Measurements from ENCODE around the gene CPED1.
"Not testable (repeated sequence)": the region's sequence is repeated elsewhere in the genome, so short reads cannot be mapped to it uniquely, and the experiment has no call there.

The CPED1 gene

GRCh38 chr7:121156825-121157224 lies 168.3 kb downstream of the CPED1 start:
- DNase-seq: no peak

GRCh38 chr7:121157341-121157751 lies 168.8 kb downstream of the CPED1 start:
- no peak for DNase-seq

GRCh38 chr7:121157885-121158590 lies 169.5 kb downstream of the CPED1 start:
- no peak for DNase-seq

- no peak for DNase-seq
These were observed 170.2 kb downstream of the CPED1 start for GRCh38 chr7:121158665-121159064.

GRCh38 chr7:121159553-121159952 lies 171.0 kb downstream of the CPED1 start:
- DNase-seq: no peak

GRCh38 chr7:121160150-121161008 lies 171.9 kb downstream of the CPED1 start:
- no peak for DNase-seq

GRCh38 chr7:121163699-121164098 lies 175.2 kb downstream of the CPED1 start:
- DNase-seq: no peak

- DNase-seq: no peak
These were observed 175.7 kb downstream of the CPED1 start for GRCh38 chr7:121164247-121164646.

GRCh38 chr7:121166916-121167315 lies 178.4 kb downstream of the CPED1 start:
- no peak for DNase-seq

GRCh38 chr7:121167971-121168370 lies 179.5 kb downstream of the CPED1 start:
- no peak for DNase-seq

- no peak for DNase-seq
These were observed 181.0 kb downstream of the CPED1 start for GRCh38 chr7:121169469-121169868.

GRCh38 chr7:121172484-121172883 lies 184.0 kb downstream of the CPED1 start:
- no peak for DNase-seq

GRCh38 chr7:121175826-121176225 lies 187.3 kb downstream of the CPED1 start:
- no peak for DNase-seq

- no peak for DNase-seq
These were observed 189.9 kb downstream of the CPED1 start for GRCh38 chr7:121178452-121178851.

- no peak for DNase-seq
These were observed 190.5 kb downstream of the CPED1 start for GRCh38 chr7:121178869-121179497.

- no peak for DNase-seq
These were observed 192.0 kb downstream of the CPED1 start for GRCh38 chr7:121180436-121181063.

- DNase-seq: no peak
These were observed 192.8 kb downstream of the CPED1 start for GRCh38 chr7:121181357-121181756.

GRCh38 chr7:121182281-121182680 lies 193.8 kb downstream of the CPED1 start:
- DNase-seq: no peak

- no peak for DNase-seq
These were observed 194.4 kb downstream of the CPED1 start for GRCh38 chr7:121182902-121183301.

- not testable (repeated sequence) for DNase-seq
These were observed 195.4 kb downstream of the CPED1 start for GRCh38 chr7:121183883-121184282.

- DNase-seq: no peak
These were observed 198.2 kb downstream of the CPED1 start for GRCh38 chr7:121186746-121187145.

- no peak for DNase-seq
These were observed 198.7 kb downstream of the CPED1 start for GRCh38 chr7:121187222-121187621.

GRCh38 chr7:121187676-121188075 lies 199.2 kb downstream of the CPED1 start:
- DNase-seq: no peak
